CD4-positive, alpha-beta T cell treated with Interleukin-6 at 100 ng/mL for 8 hours (primary cell): ENCODE data around the gene DAPK3.

Experiments
- DNase-seq: peaks from one replicate; pipeline ENCODE4 v3.0.0-alpha.2; 2020; ENCODE audit warnings: mixed read lengths, low spot score

The DAPK3 gene

GRCh38 chr19:3910105-3910504 is 60.8 kb downstream of the DAPK3 start:
- no peak for DNase-seq
